ENCODE data around the gene SLC44A5.
"Not testable (repeated sequence)": the region's sequence is repeated elsewhere in the genome, so short reads cannot be mapped to it uniquely, and the experiment has no call there.

Gene SLC44A5

DNA sequence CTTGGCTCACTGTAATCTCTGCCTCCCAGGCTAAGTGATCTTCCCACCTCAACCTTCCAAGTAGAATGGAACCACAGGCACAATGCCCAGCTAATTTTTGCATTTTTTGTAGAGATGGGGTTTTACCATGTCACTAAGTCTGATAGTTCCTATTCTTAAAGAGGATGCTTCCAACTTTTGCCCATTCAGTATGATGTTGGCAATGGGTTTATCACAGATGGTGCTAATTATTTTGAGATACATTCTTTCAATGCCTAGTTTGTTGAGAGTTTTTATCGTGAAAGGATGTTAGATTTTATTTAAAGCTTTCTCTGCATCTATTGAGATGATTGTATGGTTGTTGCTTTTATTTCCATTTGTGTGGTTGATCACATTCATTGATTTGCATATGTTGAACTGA lies 103.9 kb downstream of the SLC44A5 start:
- Histone ChIP-seq H3K4me3 (ENCODE audit: low read length) (no peak overlapping the region), H3K4me1 (ENCODE audit: control insufficient read depth, insufficient read depth, low read length) (no peaks in the 10 kb centered on the region), H3K27me3 (ENCODE audit: control insufficient read depth, insufficient read depth, low read length) (no peaks in the 10 kb centered on the region), H3K9ac (ENCODE audit: low read length) (no peak overlapping the region), H3K27ac (ENCODE audit: low read depth, low read length) (no peak overlapping the region), H3K36me3 (ENCODE audit: control insufficient read depth, insufficient read depth, low read length) (no peaks in the 10 kb centered on the region)

DNA sequence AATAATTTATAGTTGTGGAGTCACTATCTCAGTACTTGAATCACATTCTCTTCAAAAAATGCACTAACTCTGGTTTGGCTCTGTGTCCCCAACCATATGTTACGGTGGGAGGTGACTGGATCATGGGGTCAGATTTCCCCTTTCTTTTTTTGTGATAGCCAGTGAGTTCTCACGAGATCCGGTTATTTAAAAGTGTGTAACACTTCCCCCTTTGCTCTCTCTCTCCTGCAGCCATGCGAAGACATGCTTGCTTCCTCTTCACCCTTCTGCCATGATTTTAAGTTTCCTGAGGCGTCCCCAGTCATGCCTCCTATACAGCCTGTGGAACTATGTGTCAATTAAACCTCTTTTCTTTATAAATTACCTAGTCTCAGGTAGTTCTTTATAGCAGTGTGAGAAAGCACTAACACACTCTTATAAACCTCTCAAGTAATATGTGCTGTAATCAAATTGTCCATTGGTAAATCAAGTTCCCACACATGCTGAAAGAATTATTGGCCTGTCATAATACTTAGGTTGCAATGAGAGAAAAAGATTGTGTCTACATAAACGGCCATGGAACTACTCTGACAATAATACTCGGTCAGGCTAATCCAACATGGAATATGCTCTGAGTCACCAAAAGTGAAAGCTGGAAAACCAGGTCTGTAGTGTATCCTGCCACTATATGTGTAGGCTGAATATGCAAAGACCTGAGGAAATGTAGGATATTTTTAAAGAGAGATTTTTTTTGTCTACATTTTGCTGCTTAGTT lies 107.5 kb downstream of the SLC44A5 start:
- H3K4me1 ChIP-seq (ENCODE audit: control insufficient read depth, insufficient read depth, low read length): no peaks in the 10 kb centered on the region
- no peaks in the 10 kb centered on the region for H3K27me3 ChIP-seq (ENCODE audit: control insufficient read depth, insufficient read depth, low read length)
- no peak overlapping the region for H3K27ac ChIP-seq (ENCODE audit: low read depth, low read length)
- no peak overlapping the region for H3K9ac ChIP-seq (ENCODE audit: low read length)
- no peaks in the 10 kb centered on the region for H3K36me3 ChIP-seq (ENCODE audit: control insufficient read depth, insufficient read depth, low read length)
- no peak overlapping the region for H3K4me3 ChIP-seq (ENCODE audit: low read length)

GRCh38 chr1:75502776-75503175 lies 108.1 kb downstream of the SLC44A5 start:
- Histone ChIP-seq H3K4me1 (ENCODE audit: control insufficient read depth, insufficient read depth, low read length) (no peaks in the 10 kb centered on the region), H3K27me3 (ENCODE audit: control insufficient read depth, insufficient read depth, low read length) (no peaks in the 10 kb centered on the region), H3K4me3 (ENCODE audit: low read length) (no peak overlapping the region), H3K9ac (ENCODE audit: low read length) (no peak overlapping the region), H3K36me3 (ENCODE audit: control insufficient read depth, insufficient read depth, low read length) (no peaks in the 10 kb centered on the region), H3K27ac (ENCODE audit: low read depth, low read length) (no peak overlapping the region)

GRCh38 chr1:75501577-75502295 lies 109.2 kb downstream of the SLC44A5 start:
- no peak overlapping the region for H3K4me3 ChIP-seq (ENCODE audit: low read length)
- H3K27me3 ChIP-seq (ENCODE audit: control insufficient read depth, insufficient read depth, low read length): no peaks in the 10 kb centered on the region
- no peak overlapping the region for H3K9ac ChIP-seq (ENCODE audit: low read length)
- no peaks in the 10 kb centered on the region for H3K36me3 ChIP-seq (ENCODE audit: control insufficient read depth, insufficient read depth, low read length)
- H3K4me1 ChIP-seq (ENCODE audit: control insufficient read depth, insufficient read depth, low read length): no peaks in the 10 kb centered on the region
- H3K27ac ChIP-seq (ENCODE audit: low read depth, low read length): no peak overlapping the region

DNA sequence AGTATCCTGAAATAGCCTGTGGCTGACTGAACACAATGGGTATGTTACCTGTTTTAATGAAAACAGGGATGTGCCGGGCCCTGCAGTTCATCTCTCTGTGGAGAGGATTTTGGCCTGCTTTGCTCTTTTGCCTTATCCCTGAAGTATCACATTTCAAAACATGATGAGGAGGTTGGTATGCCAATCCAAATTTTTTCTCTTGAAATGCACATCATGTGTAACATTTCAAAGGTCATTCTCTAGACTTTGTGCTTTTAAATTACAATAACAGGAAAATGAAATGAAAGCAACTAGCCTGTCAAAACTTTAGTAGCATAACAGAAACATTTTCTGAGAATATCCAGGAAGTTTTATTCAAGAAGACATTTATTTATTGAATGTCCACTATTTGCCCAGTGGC lies 118.9 kb downstream of the SLC44A5 start:
- Histone ChIP-seq H3K27me3 (ENCODE audit: control insufficient read depth, insufficient read depth, low read length) (no peaks in the 10 kb centered on the region), H3K27ac (ENCODE audit: low read depth, low read length) (no peak overlapping the region), H3K36me3 (ENCODE audit: control insufficient read depth, insufficient read depth, low read length) (no peaks in the 10 kb centered on the region), H3K4me3 (ENCODE audit: low read length) (no peak overlapping the region), H3K4me1 (ENCODE audit: control insufficient read depth, insufficient read depth, low read length) (no peaks in the 10 kb centered on the region), H3K9ac (ENCODE audit: low read length) (no peak overlapping the region)

DNA sequence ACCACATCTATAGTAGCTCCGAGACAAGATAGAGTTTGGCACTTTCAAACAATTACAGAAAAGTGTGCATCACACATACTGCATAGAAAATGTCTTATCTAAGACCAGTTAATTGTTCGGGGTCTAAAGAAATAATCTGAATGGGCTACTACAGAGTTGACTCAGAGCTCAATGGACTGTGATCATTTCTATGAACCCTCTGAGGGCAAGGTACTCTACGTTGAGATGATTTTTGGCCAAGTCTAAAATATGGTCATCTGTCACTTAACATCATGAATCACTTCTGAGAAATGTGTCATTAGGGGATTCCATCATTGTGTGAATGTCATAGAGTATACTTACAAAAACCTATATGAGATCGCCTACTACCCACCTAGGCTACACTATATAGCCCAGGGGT lies 123.5 kb downstream of the SLC44A5 start:
- no peak overlapping the region for H3K27ac ChIP-seq (ENCODE audit: low read depth, low read length)
- H3K4me1 ChIP-seq (ENCODE audit: control insufficient read depth, insufficient read depth, low read length): no peaks in the 10 kb centered on the region
- H3K9ac ChIP-seq (ENCODE audit: low read length): no peak overlapping the region
- H3K27me3 ChIP-seq (ENCODE audit: control insufficient read depth, insufficient read depth, low read length): no peaks in the 10 kb centered on the region
- no peak overlapping the region for H3K4me3 ChIP-seq (ENCODE audit: low read length)
- no peaks in the 10 kb centered on the region for H3K36me3 ChIP-seq (ENCODE audit: control insufficient read depth, insufficient read depth, low read length)

GRCh38 chr1:75484789-75485188 lies 126.1 kb downstream of the SLC44A5 start:
- no peaks in the 10 kb centered on the region for H3K4me1 ChIP-seq (ENCODE audit: control insufficient read depth, insufficient read depth, low read length)
- no peaks in the 10 kb centered on the region for H3K27me3 ChIP-seq (ENCODE audit: control insufficient read depth, insufficient read depth, low read length)
- H3K27ac ChIP-seq (ENCODE audit: low read depth, low read length): no peak overlapping the region
- H3K4me3 ChIP-seq (ENCODE audit: low read length): no peak overlapping the region
- no peak overlapping the region for H3K9ac ChIP-seq (ENCODE audit: low read length)
- no peaks in the 10 kb centered on the region for H3K36me3 ChIP-seq (ENCODE audit: control insufficient read depth, insufficient read depth, low read length)

- no peaks in the 10 kb centered on the region for H3K36me3 ChIP-seq (ENCODE audit: control insufficient read depth, insufficient read depth, low read length)
- no peaks in the 10 kb centered on the region for H3K27me3 ChIP-seq (ENCODE audit: control insufficient read depth, insufficient read depth, low read length)
- H3K4me3 ChIP-seq (ENCODE audit: low read length): no peak overlapping the region
- H3K9ac ChIP-seq (ENCODE audit: low read length): no peak overlapping the region
- no peaks in the 10 kb centered on the region for H3K4me1 ChIP-seq (ENCODE audit: control insufficient read depth, insufficient read depth, low read length)
- no peak overlapping the region for H3K27ac ChIP-seq (ENCODE audit: low read depth, low read length)
These were observed 128.0 kb downstream of the SLC44A5 start for GRCh38 chr1:75482951-75483350.

- not testable (repeated sequence) for H3K4me1 ChIP-seq (ENCODE audit: control insufficient read depth, insufficient read depth, low read length); H3K27ac ChIP-seq (ENCODE audit: low read depth, low read length); H3K27me3 ChIP-seq (ENCODE audit: control insufficient read depth, insufficient read depth, low read length); H3K9ac ChIP-seq (ENCODE audit: low read length); H3K36me3 ChIP-seq (ENCODE audit: control insufficient read depth, insufficient read depth, low read length); H3K4me3 ChIP-seq (ENCODE audit: low read length)
These were observed 134.4 kb downstream of the SLC44A5 start for GRCh38 chr1:75476486-75476885.

DNA sequence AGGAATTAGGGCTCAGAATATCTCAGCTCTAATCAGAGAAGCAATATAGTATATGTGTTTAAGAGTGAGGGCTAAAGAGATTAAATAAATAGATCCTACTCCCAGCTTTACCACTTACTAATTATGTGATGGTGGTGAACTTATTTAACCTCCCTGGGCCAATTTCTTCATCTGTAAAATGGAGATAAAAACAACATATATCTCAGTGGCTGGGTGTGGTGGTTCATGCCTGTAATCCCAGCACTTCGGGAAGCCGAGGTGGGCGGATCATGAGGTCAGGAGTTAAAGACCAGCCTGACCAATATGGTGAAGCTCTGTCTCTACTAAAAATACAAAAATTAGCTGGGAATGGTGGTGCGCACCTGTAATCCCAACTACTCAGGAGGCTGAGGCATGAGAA lies 135.2 kb downstream of the SLC44A5 start:
- Histone ChIP-seq H3K9ac (ENCODE audit: low read length) (no peak overlapping the region), H3K27me3 (ENCODE audit: control insufficient read depth, insufficient read depth, low read length) (no peaks in the 10 kb centered on the region), H3K27ac (ENCODE audit: low read depth, low read length) (no peak overlapping the region), H3K36me3 (ENCODE audit: control insufficient read depth, insufficient read depth, low read length) (no peaks in the 10 kb centered on the region), H3K4me3 (ENCODE audit: low read length) (no peak overlapping the region), H3K4me1 (ENCODE audit: control insufficient read depth, insufficient read depth, low read length) (no peaks in the 10 kb centered on the region)

GRCh38 chr1:75472971-75473603 lies 137.8 kb downstream of the SLC44A5 start:
- no peaks in the 10 kb centered on the region for H3K36me3 ChIP-seq (ENCODE audit: control insufficient read depth, insufficient read depth, low read length)
- no peaks in the 10 kb centered on the region for H3K4me1 ChIP-seq (ENCODE audit: control insufficient read depth, insufficient read depth, low read length)
- no peaks in the 10 kb centered on the region for H3K27me3 ChIP-seq (ENCODE audit: control insufficient read depth, insufficient read depth, low read length)
- H3K4me3 ChIP-seq (ENCODE audit: low read length): no peak overlapping the region
- no peak overlapping the region for H3K9ac ChIP-seq (ENCODE audit: low read length)
- H3K27ac ChIP-seq (ENCODE audit: low read depth, low read length): no peak overlapping the region

GRCh38 chr1:75472089-75472970 lies 138.6 kb downstream of the SLC44A5 start:
- Histone ChIP-seq H3K36me3 (ENCODE audit: control insufficient read depth, insufficient read depth, low read length) (no peaks in the 10 kb centered on the region), H3K27me3 (ENCODE audit: control insufficient read depth, insufficient read depth, low read length) (no peaks in the 10 kb centered on the region), H3K4me3 (ENCODE audit: low read length) (no peak overlapping the region), H3K9ac (ENCODE audit: low read length) (no peak overlapping the region), H3K4me1 (ENCODE audit: control insufficient read depth, insufficient read depth, low read length) (no peaks in the 10 kb centered on the region), H3K27ac (ENCODE audit: low read depth, low read length) (no peak overlapping the region)

Data from rectal smooth muscle tissue (tissue), 1 donor.